ENCODE measurements around the gene AGPAT2. TPM values are rescaled to one million over a fixed set of nuclear protein-coding genes. Genes with fewer than 3 reads are reported as not detected.

AGPAT2 gene
- total RNA-seq, 4 donors from 2014 or later: 300 to 1,989 (median 392) TPM

DNA sequence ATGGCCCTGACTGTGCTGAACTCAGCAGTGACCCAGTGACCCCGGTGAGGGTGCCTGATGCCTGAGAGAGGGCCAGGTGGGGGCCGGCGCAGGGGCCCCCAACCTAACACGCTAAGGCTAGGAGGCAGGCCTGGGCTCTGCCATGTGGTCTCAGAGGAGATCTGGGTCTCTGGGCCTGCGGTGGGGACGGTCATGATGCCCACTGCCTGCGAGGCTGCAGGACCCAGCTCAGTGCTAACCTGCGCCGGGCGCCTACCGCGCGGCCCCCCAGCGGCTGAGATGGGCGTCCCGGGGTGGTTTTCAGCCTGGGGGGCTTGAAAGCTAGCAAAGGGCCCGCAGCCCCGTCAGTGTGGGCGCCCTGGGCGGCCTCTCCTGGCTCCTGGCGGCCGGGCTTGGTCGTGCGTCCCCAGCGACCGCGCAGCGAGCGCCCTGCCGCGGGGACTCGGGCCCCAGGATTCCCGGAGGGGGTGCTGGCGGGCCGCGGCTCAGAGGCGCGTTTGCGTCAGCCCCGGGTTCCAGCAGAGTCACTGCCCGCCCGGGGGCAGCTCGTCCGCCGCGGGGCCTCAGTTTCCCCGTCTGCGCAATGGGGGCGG is 22.1 kb downstream of the AGPAT2 start:
- TF ChIP-seq, protein P1, sequence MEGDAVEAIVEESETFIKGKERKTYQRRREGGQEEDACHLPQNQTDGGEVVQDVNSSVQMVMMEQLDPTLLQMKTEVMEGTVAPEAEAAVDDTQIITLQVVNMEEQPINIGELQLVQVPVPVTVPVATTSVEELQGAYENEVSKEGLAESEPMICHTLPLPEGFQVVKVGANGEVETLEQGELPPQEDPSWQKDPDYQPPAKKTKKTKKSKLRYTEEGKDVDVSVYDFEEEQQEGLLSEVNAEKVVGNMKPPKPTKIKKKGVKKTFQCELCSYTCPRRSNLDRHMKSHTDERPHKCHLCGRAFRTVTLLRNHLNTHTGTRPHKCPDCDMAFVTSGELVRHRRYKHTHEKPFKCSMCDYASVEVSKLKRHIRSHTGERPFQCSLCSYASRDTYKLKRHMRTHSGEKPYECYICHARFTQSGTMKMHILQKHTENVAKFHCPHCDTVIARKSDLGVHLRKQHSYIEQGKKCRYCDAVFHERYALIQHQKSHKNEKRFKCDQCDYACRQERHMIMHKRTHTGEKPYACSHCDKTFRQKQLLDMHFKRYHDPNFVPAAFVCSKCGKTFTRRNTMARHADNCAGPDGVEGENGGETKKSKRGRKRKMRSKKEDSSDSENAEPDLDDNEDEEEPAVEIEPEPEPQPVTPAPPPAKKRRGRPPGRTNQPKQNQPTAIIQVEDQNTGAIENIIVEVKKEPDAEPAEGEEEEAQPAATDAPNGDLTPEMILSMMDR (IDR thresholded peaks at IDR 0.05; ENCODE audit: low read depth): no peak

DNA sequence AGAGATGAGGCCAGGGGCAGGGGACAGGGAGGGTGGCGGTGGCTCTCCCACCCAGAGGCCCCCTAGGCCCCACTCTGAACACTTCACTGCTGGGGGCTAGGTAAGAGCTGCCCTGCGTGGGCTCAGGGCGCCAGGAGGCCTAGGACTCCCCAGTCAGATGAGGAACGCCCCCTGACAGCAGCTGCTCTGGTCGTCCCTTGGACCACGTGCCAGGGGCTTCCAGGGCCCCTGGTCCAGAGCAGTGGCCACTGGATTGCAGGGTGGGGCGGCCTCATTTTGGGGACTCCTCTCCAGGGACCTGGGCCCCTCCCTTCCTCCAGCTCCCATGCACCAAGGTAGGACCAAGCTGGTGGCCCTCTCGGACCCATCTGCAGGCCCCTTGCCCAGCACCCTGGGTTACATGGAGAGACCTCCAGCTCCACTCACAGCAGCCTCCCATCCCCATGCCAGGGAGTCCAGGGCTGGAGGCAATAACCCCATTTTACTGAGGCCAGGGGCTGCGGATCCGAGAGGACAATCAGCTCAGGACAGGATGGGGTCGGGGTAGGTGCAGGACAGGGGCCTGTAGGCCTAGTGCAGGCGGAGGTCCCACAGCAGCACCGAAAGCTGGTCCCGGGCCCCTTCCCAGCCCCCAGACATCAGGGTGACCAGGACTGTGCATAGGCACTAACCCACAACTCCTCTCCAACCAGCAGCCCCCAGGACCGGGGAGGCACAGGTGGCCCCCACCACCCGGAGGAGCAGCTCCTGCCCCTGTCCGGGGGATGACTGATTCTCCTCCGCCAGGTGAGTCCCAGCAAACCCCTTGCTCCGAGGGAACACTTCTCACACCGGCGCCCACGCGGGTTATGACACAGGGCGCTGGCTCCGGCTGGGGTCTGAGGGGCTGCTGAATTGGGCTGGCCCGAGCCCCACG is 23.0 kb downstream of the AGPAT2 start:
- TF ChIP-seq, protein P1 (IDR thresholded peaks at IDR 0.05; ENCODE audit: low read depth): no peak

DNA sequence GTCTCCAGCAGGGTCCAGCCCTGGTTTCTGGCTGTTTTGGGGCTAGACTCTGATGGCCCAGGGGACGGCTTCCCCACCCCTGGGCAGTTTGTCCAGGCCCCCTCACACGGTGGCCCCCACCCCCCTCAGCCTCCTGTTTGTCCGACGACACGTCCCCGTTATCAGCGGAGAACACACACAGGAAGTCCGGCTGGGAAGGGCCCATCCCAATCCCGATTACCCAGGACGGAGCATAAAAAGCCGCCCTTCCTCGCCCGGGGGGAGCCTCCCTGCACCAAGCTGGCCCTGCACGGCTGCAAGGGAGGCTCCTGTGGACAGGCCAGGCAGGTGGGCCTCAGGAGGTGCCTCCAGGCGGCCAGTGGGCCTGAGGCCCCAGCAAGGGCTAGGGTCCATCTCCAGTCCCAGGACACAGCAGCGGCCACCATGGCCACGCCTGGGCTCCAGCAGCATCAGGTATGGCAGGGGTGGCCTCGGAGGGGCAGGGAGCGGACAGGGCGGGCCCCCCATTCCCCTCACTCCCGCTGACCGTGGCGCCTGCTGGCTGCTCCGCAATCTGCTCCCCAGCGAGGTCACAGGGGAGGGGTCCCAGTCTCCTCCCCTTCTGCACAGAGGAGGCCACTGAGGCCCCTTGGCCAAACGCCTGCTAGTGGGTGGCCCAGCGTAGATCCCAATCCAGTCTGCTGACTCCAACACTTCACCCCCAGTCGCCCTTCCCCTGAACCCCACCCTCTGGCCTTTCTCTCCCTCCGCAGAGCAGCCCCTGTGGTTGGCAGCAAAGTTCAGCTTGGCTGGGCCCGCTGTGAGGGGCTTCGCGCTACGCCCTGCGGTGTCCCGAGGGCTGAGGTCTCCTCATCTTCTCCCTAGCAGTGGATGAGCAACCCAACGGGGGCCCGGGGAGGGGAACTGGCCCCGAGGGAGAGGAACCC is 24.3 kb downstream of the AGPAT2 start, which contains the start of gene EGFL7:
TSS of gene EGFL7 (plus strand) at position 261 of the 926 bp plus-strand sequence. CDS start 5,367 bp downstream, outside the sequence.
- TF ChIP-seq, protein P1 (IDR thresholded peaks at IDR 0.05; ENCODE audit: low read depth): no peak

DNA sequence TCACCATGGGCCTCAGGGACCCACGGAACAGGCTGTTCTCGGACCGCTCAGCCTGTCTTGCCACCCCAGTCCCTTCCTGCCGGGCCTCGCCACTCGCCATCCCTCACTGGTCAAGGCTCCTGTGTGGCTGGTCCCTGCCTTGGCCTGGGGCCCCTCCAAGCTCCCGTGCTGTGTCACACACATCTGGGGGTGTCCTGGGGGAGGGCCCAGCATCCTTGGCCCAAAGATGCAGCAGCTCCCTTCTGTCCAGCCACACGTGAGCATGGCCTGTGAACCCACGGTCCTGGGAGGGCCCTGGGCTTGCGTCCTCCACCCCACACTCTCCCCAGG is 25.0 kb downstream of the AGPAT2 start:
- TF ChIP-seq, protein P1 (IDR thresholded peaks at IDR 0.05; ENCODE audit: low read depth): no peak

DNA sequence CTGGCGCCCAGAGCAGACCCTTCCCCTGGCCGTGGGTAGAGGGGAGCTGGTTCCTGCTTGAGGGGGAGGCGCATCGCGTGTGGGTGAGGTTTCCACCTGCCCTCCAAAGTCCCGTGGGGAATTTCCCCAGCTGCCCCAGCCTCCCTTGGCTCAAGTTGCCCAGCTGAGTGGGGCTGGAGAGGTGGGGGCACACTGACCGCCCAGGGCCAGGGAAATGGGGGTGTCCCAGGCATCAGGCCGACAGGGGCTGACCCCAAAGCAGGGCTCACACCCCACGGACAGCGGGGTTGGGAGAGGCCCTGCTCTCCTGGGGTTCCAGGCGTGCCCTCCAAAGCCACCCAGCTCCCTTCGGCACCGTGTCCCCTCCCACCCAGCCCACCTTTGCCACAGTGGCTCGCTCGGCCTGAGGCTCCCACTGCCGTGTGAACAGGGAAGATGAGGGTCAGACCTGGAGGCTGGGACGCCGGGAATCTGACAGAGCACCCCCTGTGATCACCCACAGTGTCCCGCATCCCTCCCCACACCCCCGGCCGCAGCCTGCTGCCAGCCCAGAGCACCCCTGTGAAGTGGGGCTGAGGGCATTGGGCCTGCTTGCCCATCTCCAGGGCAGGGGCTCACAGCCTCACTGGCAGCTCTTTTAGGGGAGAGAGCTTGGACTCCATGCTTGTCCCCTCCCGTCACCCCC is 25.5 kb downstream of the AGPAT2 start:
- TF ChIP-seq, protein P1 (IDR thresholded peaks at IDR 0.05; ENCODE audit: low read depth): no peak

DNA sequence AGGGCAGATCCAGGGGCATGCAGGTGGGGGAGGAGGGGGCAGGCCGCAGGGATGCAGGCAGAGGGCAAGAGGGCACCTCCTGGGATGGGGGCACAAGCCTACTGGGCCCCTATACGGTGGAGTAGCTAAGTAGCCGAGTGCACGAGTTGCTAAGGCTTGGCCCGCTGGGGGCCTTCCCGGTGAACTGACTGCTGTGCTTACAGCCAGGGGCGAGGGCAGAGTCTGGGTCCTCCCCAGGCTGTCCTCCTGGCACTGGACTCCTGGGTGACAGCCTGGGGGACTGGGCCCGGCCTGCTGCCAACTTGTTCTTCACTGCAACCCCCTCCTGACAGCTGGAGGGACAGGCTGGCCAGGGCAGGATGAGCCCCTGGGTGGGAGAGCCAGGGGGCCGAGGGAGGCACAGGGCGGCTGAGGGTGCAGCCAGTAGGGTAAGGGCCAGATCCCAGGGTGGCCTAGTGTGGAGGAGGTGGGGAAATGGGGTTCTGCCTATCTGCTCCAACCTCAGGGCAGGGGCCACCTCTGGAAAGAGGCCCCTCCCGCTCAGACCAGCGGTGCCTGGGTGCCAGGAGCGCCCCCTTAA is 26.2 kb downstream of the AGPAT2 start:
- TF ChIP-seq, protein P1 (IDR thresholded peaks at IDR 0.05; ENCODE audit: low read depth): no peak

Data from subcutaneous adipose tissue (tissue), 4 donors.